Panc1 (cell line): Measurements from ENCODE around the gene UBE2Q1. TPM values are rescaled to one million over a fixed set of nuclear protein-coding genes. Genes with fewer than 3 reads are reported as not detected.

Experiments
- ATAC-seq: fragments of 200-7000 bp; cut with Tn5 transposase; 2 replicates; pipeline ENCODE4 v1.9.1; 2020; ENCODE audit warnings: mild to moderate bottlenecking, moderate library complexity
- BruUV-seq: library from RNA; stranded (reverse); fragments of 400-500 nt; replicated peaks from 2 replicates; lab custom pipeline; 2021; lab: Mats Ljungman, UMichigan
- CTCF ChIA-PET: fragments of 300-600 bp; sonication (Branson Sonifier 250); formaldehyde crosslinking; loops from one replicate; lab custom pipeline; 2022; ENCODE audit warnings: antibody characterized with exemption; lab: Charles Lee
- POLR2A ChIA-PET: fragments of 300-600 bp; sonication (Branson Sonifier 250); formaldehyde crosslinking; loops from one replicate; lab custom pipeline; 2022; ENCODE audit warnings: antibody characterized with exemption; lab: Charles Lee
- DNase-seq: peaks from one replicate; pipeline ENCODE4 v3.0.0-alpha.2; 2010; ENCODE audit warnings: low read depth, low spot score
- H3K27ac ChIP-seq: 2 replicates; pipeline ENCODE4 v1.5.1; 2011; ENCODE audit warnings: mild to moderate bottlenecking, low read length, inconsistent platforms
- H3K27me3 ChIP-seq: fragments of 200-500 bp; sonication (Bioruptor generic); 2 replicates; pipeline ENCODE4 v1.6.0; 2014; ENCODE audit warnings: low read length, inconsistent platforms; ENCODE audit not compliant: control insufficient read depth, insufficient read depth
- H3K36me3 ChIP-seq: fragments of 200-500 bp; sonication (Bioruptor generic); 2 replicates; pipeline ENCODE4 v1.5.1; 2014; ENCODE audit warnings: inconsistent platforms, mild to moderate bottlenecking, low read length, moderate library complexity; ENCODE audit not compliant: control insufficient read depth, insufficient read depth
- H3K4me1 ChIP-seq: 2 replicates; pipeline ENCODE4 v1.5.1; 2011; ENCODE audit warnings: inconsistent platforms, mild to moderate bottlenecking, low read length, moderate library complexity; ENCODE audit not compliant: control insufficient read depth, insufficient read depth
- H3K4me3 ChIP-seq, 2 experiments: 2 replicates each; pipeline ENCODE4 v1.5.1; 2011 to 2012; ENCODE audit warnings: low read depth in 2 of 2, low read length in 2 of 2, mild to moderate bottlenecking in 2 of 2, inconsistent platforms in 1 of 2, moderate library complexity in 1 of 2
- H3K9me3 ChIP-seq: fragments of 200-500 bp; sonication (Bioruptor generic); 2 replicates; pipeline ENCODE4 v1.5.1; 2014; ENCODE audit warnings: low read depth, mild to moderate bottlenecking, inconsistent platforms, low read length, moderate library complexity; ENCODE audit not compliant: control insufficient read depth, insufficient read depth
- CTCF ChIP-seq: fragments of 450-650 bp; IDR thresholded peaks from 2 replicates; pipeline ENCODE4 v1.5.1; 2017; ENCODE audit warnings: mild to moderate bottlenecking
- POLR2AphosphoS5 ChIP-seq: IDR thresholded peaks from 2 replicates; pipeline ENCODE4 v1.6.1; 2012; ENCODE audit warnings: mild to moderate bottlenecking, low read depth, low read length, moderate library complexity
- REST ChIP-seq, 2 experiments: IDR thresholded peaks; 2 replicates each; pipeline ENCODE4 v1.6.1; 2011 to 2012; ENCODE audit warnings: low read depth in 2 of 2, control low read depth in 1 of 2, low read length in 1 of 2, mild to moderate bottlenecking in 1 of 2, moderate library complexity in 1 of 2; ENCODE audit not compliant: insufficient read depth in 1 of 2
- SIN3A ChIP-seq: IDR thresholded peaks from 2 replicates; pipeline ENCODE4 v1.6.1; 2012; ENCODE audit warnings: low read depth, mild to moderate bottlenecking, low read length, moderate library complexity, borderline replicate concordance; ENCODE audit not compliant: insufficient read depth
- TCF7L2 ChIP-seq: IDR thresholded peaks from 2 replicates; pipeline ENCODE4 v1.6.1; 2011; ENCODE audit warnings: mild to moderate bottlenecking, low read depth, low read length, inconsistent platforms
- in situ Hi-C: cut with HindIII; loops from 2 replicates; pipeline ENCODE4 v1.10.0; 2016; ENCODE audit warnings: low sequenced_read_pairs, low pct_unique_long_range_greater_than_20kb
- intact Hi-C: fragments of 100-400 bp; cut with micrococcal nuclease; formaldehyde crosslinking; loops from one replicate; pipeline ENCODE4 v1.10.0; 2022; ENCODE audit not compliant: unreplicated experiment
- total RNA-seq: library from RNA; stranded (reverse); gene quantifications from one replicate; pipeline ENCODE4 v1.2.1, GENCODE V29; 2021; ENCODE audit not compliant: unreplicated experiment

The UBE2Q1 gene
- total RNA-seq, 1 experiment from 2014 or later = 96.0 TPM

GRCh38 chr1:154557248-154557938 is 1.1 kb downstream of the UBE2Q1 start:
- Histone ChIP-seq H3K9me3 (no peaks in the 10 kb centered on the region), H3K27me3 (no peaks in the 10 kb centered on the region), H3K27ac (peak overlapping the region; percentile 91), H3K4me1 (peaks cover 14% of the 10 kb centered on the region), H3K4me3 (peak overlapping the region; percentile 81 to 98), H3K36me3 (peaks cover 26% of the 10 kb centered on the region)
- no peak for TF ChIP-seq POLR2AphosphoS5
- no peak for TF ChIP-seq REST (IDR thresholded peaks at IDR 0.05; ENCODE audit: insufficient read depth in 1 of 2, low read depth in 2 of 2, low read length in 1 of 2)
- no peak for TF ChIP-seq CTCF
- no TSS peak for BruUV-seq
- ChIA-PET POLR2A (no interaction called here), CTCF (interaction anchor here (0.6 to 1.3 kb wide), 2 partner anchors 11 to 579 kb away, joined by 3 to 4 read pairs; no protein-coding TSS in a partner anchor)
- in situ Hi-C loops (no loop called here), intact Hi-C loops (no loop called here)
- ATAC-seq = no peak
- no peak for DNase-seq

GRCh38 chr1:154556422-154556821 is 2.0 kb downstream of the UBE2Q1 start:
- DNase-seq (no peak), ATAC-seq (no peak)
- Histone ChIP-seq H3K27me3 (no peaks in the 10 kb centered on the region), H3K4me1 (peaks cover 14% of the 10 kb centered on the region), H3K9me3 (no peaks in the 10 kb centered on the region), H3K4me3 (peak overlapping the region; percentile 81 to 98), H3K36me3 (peaks cover 28% of the 10 kb centered on the region), H3K27ac (peak overlapping the region; percentile 91)
- intact Hi-C loops = no loop called here
- BruUV-seq = no TSS peak
- ChIA-PET CTCF (interaction anchor here (1.3 kb wide), 1 partner anchor 10 kb away, joined by 3 read pairs; no protein-coding TSS in a partner anchor), POLR2A (no interaction called here)
- in situ Hi-C loops = no loop called here
- TF ChIP-seq REST (IDR thresholded peaks at IDR 0.05; ENCODE audit: insufficient read depth in 1 of 2, low read depth in 2 of 2, low read length in 1 of 2) = no peak
- no peak for TF ChIP-seq POLR2AphosphoS5
- TF ChIP-seq CTCF = no peak
- TF ChIP-seq TCF7L2 = no peak
- no peak for TF ChIP-seq SIN3A
